HCT116 (cell line): Measurements from ENCODE around the gene RBM8A. TPM values are rescaled to one million over a fixed set of nuclear protein-coding genes. Genes with fewer than 3 reads are reported as not detected.

Source experiments
- ATAC-seq: fragments of 200-7000 bp; cut with Tn5 transposase; 2 replicates; pipeline ENCODE4 v1.9.1; 2020; ENCODE audit warnings: mild to moderate bottlenecking, moderate library complexity
- BruUV-seq: library from RNA; stranded (reverse); fragments of 400-500 nt; replicated peaks from 2 replicates; lab custom pipeline; 2021; lab: Mats Ljungman, UMichigan
- CTCF ChIA-PET: fragments of 300-600 bp; sonication (Branson Sonifier 250); formaldehyde crosslinking; loops from one replicate; lab custom pipeline; 2021; ENCODE audit warnings: antibody characterized with exemption; lab: Charles Lee
- POLR2A ChIA-PET: fragments of 300-600, 350-600 bp; sonication (Branson Sonifier 250); formaldehyde crosslinking; loops from one replicate; lab custom pipeline; 2021; ENCODE audit warnings: antibody characterized with exemption; lab: Charles Lee
- RAD21 ChIA-PET, 2 experiments: fragments of 300-600 bp; sonication (Branson Sonifier 250); formaldehyde crosslinking; loops; one replicate each; lab custom pipeline; 2023; ENCODE audit warnings: low total read pairs in 2 of 2; ENCODE audit not compliant: uncharacterized antibody in 2 of 2, unreplicated experiment in 2 of 2, low non-redundant PET in 1 of 2; lab: Charles Lee
- DNase-seq: peaks from one replicate; pipeline ENCODE4 v3.0.0-alpha.2; 2010; ENCODE audit warnings: low read depth, low spot score
- H2AFZ ChIP-seq: fragments of 200-600 bp; shearing (Covaris generic), sonication (generic); 2 replicates; pipeline ENCODE4 v1.6.1; 2017; ENCODE audit warnings: low read depth, mixed run types, mixed read lengths, antibody characterized with exemption, low read length; ENCODE audit not compliant: poor library complexity, severe bottlenecking
- H3K27ac ChIP-seq: 2 replicates; pipeline ENCODE4 v1.5.1; 2012; ENCODE audit warnings: low read depth, low read length
- H3K27me3 ChIP-seq: fragments of 200-600 bp; sonication (generic); 2 replicates; pipeline ENCODE4 v1.6.1; 2016; ENCODE audit warnings: mixed run types, low read length, mixed read lengths; ENCODE audit not compliant: insufficient read depth
- H3K36me3 ChIP-seq, 2 experiments: fragments of 200-500 bp in 1 of 2; fragments of 200-600 bp in 1 of 2; sonication (Bioruptor generic) in 1 of 2; sonication (generic) in 1 of 2; 2 replicates each; pipeline versions ENCODE4 v1.5.1 to v1.6.1; 2014 to 2016; ENCODE audit warnings: low read length in 2 of 2, inconsistent platforms in 1 of 2, mixed read lengths in 1 of 2, mixed run types in 1 of 2; ENCODE audit not compliant: insufficient read depth in 2 of 2, control insufficient read depth in 1 of 2
- H3K4me1 ChIP-seq, 2 experiments: fragments of 200-600 bp in 1 of 2; sonication (generic) in 1 of 2; 2 replicates each; pipeline versions ENCODE4 v1.5.1 to v1.6.1; 2012 to 2017; ENCODE audit warnings: low read length in 2 of 2, inconsistent platforms in 1 of 2, mild to moderate bottlenecking in 1 of 2, mixed read lengths in 1 of 2, mixed run types in 1 of 2, moderate library complexity in 1 of 2; ENCODE audit not compliant: insufficient read depth in 2 of 2, control insufficient read depth in 1 of 2
- H3K4me2 ChIP-seq: fragments of 200-600 bp; sonication (generic); 2 replicates; pipeline ENCODE4 v1.6.1; 2017; ENCODE audit warnings: mixed run types, low read length, mixed read lengths
- H3K4me3 ChIP-seq, 2 experiments: fragments of 200-600 bp in 1 of 2; sonication (generic) in 1 of 2; replicated peaks in 1 of 2; 2 replicates each; pipeline ENCODE4 v1.5.1; 2011 to 2016; ENCODE audit warnings: low read length in 2 of 2, control low read depth in 1 of 2, low read depth in 1 of 2, mild to moderate bottlenecking in 1 of 2, mixed read lengths in 1 of 2, mixed run types in 1 of 2
- H3K79me2 ChIP-seq: fragments of 200-600 bp; sonication (generic); 2 replicates; pipeline ENCODE4 v1.6.1; 2017; ENCODE audit warnings: mild to moderate bottlenecking, mixed run types, low read length, moderate library complexity, mixed read lengths; ENCODE audit not compliant: insufficient read depth
- H3K9ac ChIP-seq: fragments of 200-600 bp; sonication (generic); 2 replicates; pipeline ENCODE4 v1.6.1; 2016; ENCODE audit warnings: low read length, mixed read lengths
- H3K9me2 ChIP-seq: fragments of 200-600 bp; sonication (generic), shearing (Covaris generic); 2 replicates; pipeline ENCODE4 v1.6.1; 2017; ENCODE audit warnings: mixed run types, mild to moderate bottlenecking, moderate library complexity; ENCODE audit not compliant: insufficient read depth
- H3K9me3 ChIP-seq, 2 experiments: fragments of 200-500 bp in 1 of 2; fragments of 200-600 bp in 1 of 2; sonication (Bioruptor generic) in 1 of 2; sonication (generic) in 1 of 2; 2 replicates each; pipeline ENCODE4 v1.6.1; 2014 to 2017; ENCODE audit warnings: low read length in 2 of 2, mixed read lengths in 2 of 2, inconsistent platforms in 1 of 2, low read depth in 1 of 2, mild to moderate bottlenecking in 1 of 2, mixed run types in 1 of 2, moderate library complexity in 1 of 2; ENCODE audit not compliant: control insufficient read depth in 1 of 2, insufficient read depth in 1 of 2
- H4K20me1 ChIP-seq: fragments of 200-600 bp; sonication (generic), shearing (Covaris generic); 2 replicates; pipeline ENCODE4 v1.6.1; 2017; ENCODE audit warnings: mixed run types, mild to moderate bottlenecking, moderate library complexity; ENCODE audit not compliant: insufficient read depth
- ATF3 ChIP-seq: IDR thresholded peaks from 2 replicates; pipeline ENCODE4 v1.6.1; 2012
- CBX3 ChIP-seq: IDR thresholded peaks from 2 replicates; pipeline ENCODE4 v1.6.1; 2012; ENCODE audit warnings: low read depth
- CEBPB ChIP-seq: IDR thresholded peaks from 2 replicates; pipeline ENCODE4 v1.6.1; 2012; ENCODE audit warnings: low read depth
- ELF1 ChIP-seq: IDR thresholded peaks from 2 replicates; pipeline ENCODE4 v1.6.1; 2012; ENCODE audit warnings: low read depth, borderline replicate concordance
- EZH2 ChIP-seq: fragments of 200-600 bp; sonication (generic); IDR thresholded peaks from 2 replicates; pipeline ENCODE4 v1.6.1; 2017; ENCODE audit warnings: antibody characterized with exemption, mixed run types
- EZH2phosphoT487 ChIP-seq: fragments of 200-600 bp; IDR thresholded peaks from 2 replicates; pipeline ENCODE4 v1.6.1; 2018; ENCODE audit warnings: antibody characterized with exemption, borderline replicate concordance
- FOSL1 ChIP-seq: IDR thresholded peaks from 2 replicates; pipeline ENCODE4 v1.6.1; 2012; ENCODE audit warnings: low read depth
- JUND ChIP-seq: IDR thresholded peaks from 2 replicates; pipeline ENCODE4 v1.6.1; 2012
- POLR2A ChIP-seq: IDR thresholded peaks from 2 replicates; pipeline ENCODE4 v1.7.0; 2011; ENCODE audit warnings: borderline replicate concordance; ENCODE audit not compliant: insufficient read depth, insufficient read length; ENCODE audit errors: extremely low read depth
- POLR2AphosphoS5 ChIP-seq: IDR thresholded peaks from 2 replicates; pipeline ENCODE4 v1.6.1; 2011; ENCODE audit warnings: mild to moderate bottlenecking, low read depth, low read length, moderate library complexity
- RAD21 ChIP-seq: IDR thresholded peaks from 2 replicates; pipeline ENCODE4 v1.6.1; 2012; ENCODE audit warnings: low read depth, mild to moderate bottlenecking
- SIN3A ChIP-seq: IDR thresholded peaks from 2 replicates; pipeline ENCODE4 v1.6.1; 2012; ENCODE audit warnings: low read depth
- TCF7L2 ChIP-seq: IDR thresholded peaks from 2 replicates; pipeline ENCODE4 v1.7.0; 2011; ENCODE audit warnings: borderline replicate concordance, inconsistent platforms; ENCODE audit not compliant: insufficient read depth, insufficient read length; ENCODE audit errors: extremely low read depth
- ZBTB33 ChIP-seq: IDR thresholded peaks from 2 replicates; pipeline ENCODE4 v1.6.1; 2011; ENCODE audit warnings: mild to moderate bottlenecking, low read length, moderate library complexity; ENCODE audit not compliant: insufficient replicate concordance; ENCODE audit errors: extremely low read depth
- intact Hi-C: fragments of 100-400 bp; cut with micrococcal nuclease; formaldehyde crosslinking; loops from 2 replicates; pipeline ENCODE4 v1.10.0; 2022
- total RNA-seq: library from RNA; stranded (reverse); gene quantifications from one replicate; pipeline ENCODE4 v1.2.1, GENCODE V29; 2021; ENCODE audit not compliant: unreplicated experiment

The RBM8A gene
- total RNA-seq, 1 experiment from 2014 or later = 195 TPM

GRCh38 chr1:145916745-145917144, 10.5 kb downstream of the RBM8A start:
- Histone ChIP-seq H4K20me1 (no peaks in the 10 kb centered on the region), H3K79me2 (no peaks in the 10 kb centered on the region; the same call in 1 of the 2 replicates), H2AFZ (no peak overlapping the region), H3K36me3 (peaks cover 6 to 12% of the 10 kb centered on the region in 2 experiments; a peak in 3 of 4 replicates), H3K4me3 (no peak overlapping the region), H3K27me3 (no peaks in the 10 kb centered on the region), H3K27ac (no peak overlapping the region), H3K4me2 (no peak overlapping the region; the same call in 1 of the 2 replicates), H3K9ac (no peak overlapping the region), H3K9me2 (no peaks in the 10 kb centered on the region), H3K9me3 (no peaks in the 10 kb centered on the region), H3K4me1 (peaks cover 9 to 25% of the 10 kb centered on the region in 2 experiments; a peak in 3 of 4 replicates)
- BruUV-seq = no TSS peak
- TF ChIP-seq ATF3 (no peak), POLR2A (no peak), JUND (no peak), CBX3 (no peak), FOSL1 (no peak), TCF7L2 (no peak), EZH2 (no peak), EZH2phosphoT487 (no peak), POLR2AphosphoS5 (no peak), ELF1 (no peak), RAD21 (no peak), ZBTB33 (no peak), SIN3A (no peak), CEBPB (no peak)
- ChIA-PET CTCF (no interaction called here), POLR2A (interaction anchor here (1.4 kb wide), 2 partner anchors 11 to 57 kb away, joined by 3 read pairs; partner anchors contain the start of gene RBM8A), RAD21 (no interaction called here)
- no peak for ATAC-seq
- no peak for DNase-seq
- intact Hi-C loops = loop anchor here (5.0 kb wide), 1 partner anchor 46 kb away; the partner anchor contains the start of genes ANKRD34A and POLR3GL
